Upper lobe of left lung (tissue), 4 donors: Measurements from ENCODE around the gene EXOC7.

ENCODE experiments used
- EP300 ChIP-seq, 4 donors: sonication (generic); formaldehyde crosslinking; IDR thresholded peaks; one replicate each; pipeline ENCODE4 v1.5.1; 2017; ENCODE audit warnings: antibody characterized with exemption in 4 of 4, control low read depth in 2 of 4
- POLR2A ChIP-seq, 4 donors: fragments of 450-650 bp; IDR thresholded peaks; one replicate each; pipeline ENCODE4 v1.5.1; 2016 to 2017; ENCODE audit warnings: antibody characterized with exemption in 4 of 4, mild to moderate bottlenecking in 2 of 4
- POLR2AphosphoS5 ChIP-seq, 2 donors: sonication (generic); formaldehyde crosslinking; IDR thresholded peaks; one replicate each; pipeline ENCODE4 v1.5.1; 2017; ENCODE audit warnings: antibody characterized with exemption in 2 of 2
- TF ChIP-seq, protein P1 (sequence below), 6 experiments: fragments of 450-650 bp in 4 of 6; fragments of 200-600 bp in 2 of 6; sonication (generic) in 2 of 6; IDR thresholded peaks; one replicate each; pipeline ENCODE4 v1.5.1; 2016 to 2019; ENCODE audit warnings: antibody characterized with exemption in 6 of 6

DNA sequence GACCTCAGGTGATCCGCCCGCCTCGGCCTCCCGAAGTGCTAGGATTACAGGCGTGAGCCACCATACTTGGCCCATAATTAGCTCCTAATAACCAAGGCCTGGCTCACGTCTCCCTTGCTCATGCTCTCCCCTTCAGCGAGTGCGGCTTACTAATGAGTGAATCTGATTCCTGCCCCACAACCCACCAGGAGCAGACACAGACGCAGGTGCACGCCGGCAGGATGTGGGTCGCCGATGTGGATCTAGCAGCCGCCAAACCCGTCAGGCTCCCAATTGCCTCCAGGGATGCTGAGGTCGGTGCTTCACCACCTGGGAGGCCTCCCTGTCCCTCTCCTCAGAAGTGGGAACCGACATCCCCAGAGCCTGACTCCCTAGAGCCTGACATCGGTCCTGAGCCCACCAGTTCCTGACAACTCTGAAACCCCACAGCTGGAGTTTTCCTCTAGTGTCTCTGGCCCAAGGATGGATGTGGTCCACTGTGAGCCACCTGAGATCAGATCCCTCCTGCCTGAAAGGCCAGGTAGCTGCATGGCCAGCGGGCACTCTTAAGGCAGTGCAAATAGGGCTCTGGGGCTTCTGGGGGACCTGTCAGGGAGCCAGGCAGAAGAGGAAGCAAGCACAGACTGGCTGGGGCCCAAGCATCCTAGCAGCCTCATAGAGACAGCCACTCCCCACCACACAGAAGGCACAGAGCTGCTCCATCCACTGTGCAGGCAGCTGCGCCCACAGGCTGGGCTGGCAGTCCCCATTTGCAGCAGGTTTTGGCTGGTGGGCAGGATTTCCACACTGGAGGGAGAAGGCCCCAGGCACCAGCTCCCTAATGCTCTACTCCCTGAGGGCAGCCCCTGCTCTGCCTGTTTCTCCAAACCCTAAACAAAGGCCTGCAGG is 10.8 kb downstream of the EXOC7 start:
- TF ChIP-seq EP300 (IDR thresholded peaks at IDR 0.05) = no peak
- TF ChIP-seq, protein P1, sequence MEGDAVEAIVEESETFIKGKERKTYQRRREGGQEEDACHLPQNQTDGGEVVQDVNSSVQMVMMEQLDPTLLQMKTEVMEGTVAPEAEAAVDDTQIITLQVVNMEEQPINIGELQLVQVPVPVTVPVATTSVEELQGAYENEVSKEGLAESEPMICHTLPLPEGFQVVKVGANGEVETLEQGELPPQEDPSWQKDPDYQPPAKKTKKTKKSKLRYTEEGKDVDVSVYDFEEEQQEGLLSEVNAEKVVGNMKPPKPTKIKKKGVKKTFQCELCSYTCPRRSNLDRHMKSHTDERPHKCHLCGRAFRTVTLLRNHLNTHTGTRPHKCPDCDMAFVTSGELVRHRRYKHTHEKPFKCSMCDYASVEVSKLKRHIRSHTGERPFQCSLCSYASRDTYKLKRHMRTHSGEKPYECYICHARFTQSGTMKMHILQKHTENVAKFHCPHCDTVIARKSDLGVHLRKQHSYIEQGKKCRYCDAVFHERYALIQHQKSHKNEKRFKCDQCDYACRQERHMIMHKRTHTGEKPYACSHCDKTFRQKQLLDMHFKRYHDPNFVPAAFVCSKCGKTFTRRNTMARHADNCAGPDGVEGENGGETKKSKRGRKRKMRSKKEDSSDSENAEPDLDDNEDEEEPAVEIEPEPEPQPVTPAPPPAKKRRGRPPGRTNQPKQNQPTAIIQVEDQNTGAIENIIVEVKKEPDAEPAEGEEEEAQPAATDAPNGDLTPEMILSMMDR (IDR thresholded peaks at IDR 0.05) = no peak
- no peak for TF ChIP-seq POLR2A (IDR thresholded peaks at IDR 0.05)
- TF ChIP-seq POLR2AphosphoS5 (IDR thresholded peaks at IDR 0.05) = no peak
